Panc1 (cell line): ENCODE results near the gene C19orf44. TPM values are rescaled to one million over a fixed set of nuclear protein-coding genes. Genes with fewer than 3 reads are reported as not detected.

Source experiments
- ATAC-seq: fragments of 200-7000 bp; cut with Tn5 transposase; 2 replicates; pipeline ENCODE4 v1.9.1; 2020; ENCODE audit warnings: mild to moderate bottlenecking, moderate library complexity
- BruUV-seq: library from RNA; stranded (reverse); fragments of 400-500 nt; replicated peaks from 2 replicates; lab custom pipeline; 2021; lab: Mats Ljungman, UMichigan
- CTCF ChIA-PET: fragments of 300-600 bp; sonication (Branson Sonifier 250); formaldehyde crosslinking; loops from one replicate; lab custom pipeline; 2022; ENCODE audit warnings: antibody characterized with exemption; lab: Charles Lee
- POLR2A ChIA-PET: fragments of 300-600 bp; sonication (Branson Sonifier 250); formaldehyde crosslinking; loops from one replicate; lab custom pipeline; 2022; ENCODE audit warnings: antibody characterized with exemption; lab: Charles Lee
- DNase-seq: peaks from one replicate; pipeline ENCODE4 v3.0.0-alpha.2; 2010; ENCODE audit warnings: low read depth, low spot score
- H3K27ac ChIP-seq: 2 replicates; pipeline ENCODE4 v1.5.1; 2011; ENCODE audit warnings: mild to moderate bottlenecking, low read length, inconsistent platforms
- H3K27me3 ChIP-seq: fragments of 200-500 bp; sonication (Bioruptor generic); 2 replicates; pipeline ENCODE4 v1.6.0; 2014; ENCODE audit warnings: low read length, inconsistent platforms; ENCODE audit not compliant: control insufficient read depth, insufficient read depth
- H3K36me3 ChIP-seq: fragments of 200-500 bp; sonication (Bioruptor generic); 2 replicates; pipeline ENCODE4 v1.5.1; 2014; ENCODE audit warnings: inconsistent platforms, mild to moderate bottlenecking, low read length, moderate library complexity; ENCODE audit not compliant: control insufficient read depth, insufficient read depth
- H3K4me1 ChIP-seq: 2 replicates; pipeline ENCODE4 v1.5.1; 2011; ENCODE audit warnings: inconsistent platforms, mild to moderate bottlenecking, low read length, moderate library complexity; ENCODE audit not compliant: control insufficient read depth, insufficient read depth
- H3K4me3 ChIP-seq, 2 experiments: 2 replicates each; pipeline ENCODE4 v1.5.1; 2011 to 2012; ENCODE audit warnings: low read depth in 2 of 2, low read length in 2 of 2, mild to moderate bottlenecking in 2 of 2, inconsistent platforms in 1 of 2, moderate library complexity in 1 of 2
- H3K9me3 ChIP-seq: fragments of 200-500 bp; sonication (Bioruptor generic); 2 replicates; pipeline ENCODE4 v1.5.1; 2014; ENCODE audit warnings: low read depth, mild to moderate bottlenecking, inconsistent platforms, low read length, moderate library complexity; ENCODE audit not compliant: control insufficient read depth, insufficient read depth
- CTCF ChIP-seq: fragments of 450-650 bp; IDR thresholded peaks from 2 replicates; pipeline ENCODE4 v1.5.1; 2017; ENCODE audit warnings: mild to moderate bottlenecking
- POLR2AphosphoS5 ChIP-seq: IDR thresholded peaks from 2 replicates; pipeline ENCODE4 v1.6.1; 2012; ENCODE audit warnings: mild to moderate bottlenecking, low read depth, low read length, moderate library complexity
- REST ChIP-seq, 2 experiments: IDR thresholded peaks; 2 replicates each; pipeline ENCODE4 v1.6.1; 2011 to 2012; ENCODE audit warnings: low read depth in 2 of 2, control low read depth in 1 of 2, low read length in 1 of 2, mild to moderate bottlenecking in 1 of 2, moderate library complexity in 1 of 2; ENCODE audit not compliant: insufficient read depth in 1 of 2
- SIN3A ChIP-seq: IDR thresholded peaks from 2 replicates; pipeline ENCODE4 v1.6.1; 2012; ENCODE audit warnings: low read depth, mild to moderate bottlenecking, low read length, moderate library complexity, borderline replicate concordance; ENCODE audit not compliant: insufficient read depth
- TCF7L2 ChIP-seq: IDR thresholded peaks from 2 replicates; pipeline ENCODE4 v1.6.1; 2011; ENCODE audit warnings: mild to moderate bottlenecking, low read depth, low read length, inconsistent platforms
- in situ Hi-C: cut with HindIII; loops from 2 replicates; pipeline ENCODE4 v1.10.0; 2016; ENCODE audit warnings: low sequenced_read_pairs, low pct_unique_long_range_greater_than_20kb
- intact Hi-C: fragments of 100-400 bp; cut with micrococcal nuclease; formaldehyde crosslinking; loops from one replicate; pipeline ENCODE4 v1.10.0; 2022; ENCODE audit not compliant: unreplicated experiment
- total RNA-seq: library from RNA; stranded (reverse); gene quantifications from one replicate; pipeline ENCODE4 v1.2.1, GENCODE V29; 2021; ENCODE audit not compliant: unreplicated experiment

C19orf44 gene
- total RNA-seq, 1 experiment from 2014 or later = 4.4 TPM

GRCh38 chr19:16461630-16462051, 34.6 kb upstream of the C19orf44 start:
- in situ Hi-C loops = no loop called here
- CTCF ChIA-PET = no interaction called here
- TF ChIP-seq CTCF (no peak), POLR2AphosphoS5 (no peak), TCF7L2 (no peak), REST (IDR thresholded peaks at IDR 0.05; ENCODE audit: insufficient read depth in 1 of 2, low read depth in 2 of 2, low read length in 1 of 2) (no peak), SIN3A (no peak)

GRCh38 chr19:16462757-16463250, 33.4 kb upstream of the C19orf44 start:
- H3K9me3 ChIP-seq = no peaks in the 10 kb centered on the region
- no TSS peak for BruUV-seq
- CTCF ChIA-PET = no interaction called here
- no peaks in the 10 kb centered on the region for H3K36me3 ChIP-seq
- POLR2A ChIA-PET = interaction anchor here (0.6 kb wide), 1 partner anchor 46 kb away, joined by 3 read pairs; no protein-coding TSS in a partner anchor
- ATAC-seq = peak; percentile 39; the same call in 1 of the 2 replicates
- in situ Hi-C loops (no loop called here), intact Hi-C loops (no loop called here)
- no peak overlapping the region for H3K27ac ChIP-seq
- no peaks in the 10 kb centered on the region for H3K27me3 ChIP-seq
- no peak overlapping the region for H3K4me3 ChIP-seq
- TF ChIP-seq CTCF (no peak), POLR2AphosphoS5 (no peak), TCF7L2 (no peak), SIN3A (no peak)
- DNase-seq = peak; percentile 17
- peaks cover 24% of the 10 kb centered on the region for H3K4me1 ChIP-seq

More at GRCh38 chr19:16461630-16462051, 34.6 kb upstream of the C19orf44 start:
- POLR2A ChIA-PET = no interaction called here
- Histone ChIP-seq H3K9me3 (no peaks in the 10 kb centered on the region), H3K27ac (no peak overlapping the region), H3K4me1 (peaks cover 35% of the 10 kb centered on the region), H3K36me3 (no peaks in the 10 kb centered on the region), H3K4me3 (no peak overlapping the region), H3K27me3 (no peaks in the 10 kb centered on the region)
- ATAC-seq = no peak
- intact Hi-C loops = no loop called here
- no TSS peak for BruUV-seq
- no peak for DNase-seq
